Esophagus (tissue), 2 donors: ENCODE data around the gene SLC6A9. TPM values are rescaled to one million over a fixed set of nuclear protein-coding genes. Genes with fewer than 3 reads are reported as not detected.

Experiments used
- H3K27ac ChIP-seq, 2 donors: one replicate each; pipeline ENCODE4 v1.5.1; 2013; ENCODE audit warnings: low read depth in 2 of 2, mild to moderate bottlenecking in 2 of 2, inconsistent platforms in 1 of 2, low read length in 1 of 2, moderate library complexity in 1 of 2
- H3K27me3 ChIP-seq, 2 donors: one replicate each; pipeline ENCODE4 v1.6.1; 2013; ENCODE audit warnings: low read length in 2 of 2, control low read depth in 1 of 2, mild to moderate bottlenecking in 1 of 2; ENCODE audit not compliant: insufficient read depth in 2 of 2, control insufficient read depth in 1 of 2
- H3K36me3 ChIP-seq, 2 donors: one replicate each; pipeline ENCODE4 v1.6.1; 2013; ENCODE audit warnings: low read length in 1 of 2; ENCODE audit not compliant: control insufficient read depth in 2 of 2, insufficient read depth in 2 of 2
- H3K4me1 ChIP-seq, 2 donors: one replicate each; pipeline ENCODE4 v1.6.1; 2013; ENCODE audit warnings: low read length in 1 of 2; ENCODE audit not compliant: control insufficient read depth in 2 of 2, insufficient read depth in 2 of 2
- H3K4me3 ChIP-seq, 2 donors: one replicate each; pipeline ENCODE4 v1.5.1; 2013; ENCODE audit warnings: low read length in 2 of 2, mild to moderate bottlenecking in 2 of 2, low read depth in 1 of 2, moderate library complexity in 1 of 2
- H3K9me3 ChIP-seq, 2 donors: one replicate each; pipeline ENCODE4 v1.6.1; 2013; ENCODE audit warnings: mild to moderate bottlenecking in 2 of 2, low read depth in 1 of 2, low read length in 1 of 2, moderate library complexity in 1 of 2; ENCODE audit not compliant: control insufficient read depth in 2 of 2, insufficient read depth in 1 of 2
- WGBS, 2 donors: extraction: QIAGEN DNeasy Blood & Tissue Kit; methylation state at CpG; one replicate each; pipeline ENCODE4 v1.1.7; 2013; 5-methylcytosine and 5-hydroxymethylcytosine counted together
- polyA plus RNA-seq, 2 donors: library from polyadenylated mRNA; stranded (reverse); fragments of 200-250 nt; gene quantifications; one replicate each; pipeline ENCODE4 v1.2.3, GENCODE V29; 2013
- donor health status: healthy with polysubstance abuse.
- donor health status: Bipolar disorder and iron deficiency.

Gene SLC6A9
- polyA plus RNA-seq, 2 donors: 13.8 to 22.8 TPM

DNA sequence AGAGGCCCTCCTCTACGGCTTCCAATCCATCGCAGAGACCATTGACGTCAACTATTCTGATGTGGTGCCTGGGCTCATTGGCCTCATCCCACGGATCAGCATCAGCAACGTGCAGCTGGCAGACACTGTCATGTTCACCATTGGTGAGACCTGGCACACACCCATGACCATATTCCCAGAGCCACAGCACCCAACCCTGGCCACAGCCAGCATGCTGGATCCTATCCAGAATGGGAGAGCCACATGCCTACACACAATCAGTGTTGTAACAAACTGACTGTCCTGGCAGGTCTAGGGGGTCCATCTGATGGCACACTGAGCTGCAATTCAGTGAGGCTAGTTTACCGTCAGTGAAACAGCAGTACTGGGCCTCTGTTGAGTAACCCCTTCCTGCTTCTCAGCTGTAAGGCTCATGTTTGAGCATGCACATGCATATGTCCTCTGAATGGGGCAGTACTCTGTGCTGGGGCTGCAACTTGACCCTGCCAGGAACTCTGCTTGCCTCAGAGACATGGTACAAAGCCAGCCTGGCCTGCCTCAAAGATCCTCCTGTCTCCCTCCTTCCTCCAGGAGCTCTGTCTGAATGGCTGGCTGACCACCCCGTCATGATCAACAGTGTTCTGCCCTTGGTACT lies 73.7 kb downstream of the SLC6A9 start:
- Histone ChIP-seq H3K36me3 (peaks cover 26 to 40% of the 10 kb centered on the region in 2 donors), H3K27ac (no peak overlapping the region), H3K27me3 (no peaks in the 10 kb centered on the region), H3K9me3 (no peaks in the 10 kb centered on the region), H3K4me1 (peaks cover 0 to 4% of the 10 kb centered on the region in 2 donors), H3K4me3 (no peak overlapping the region)
- WGBS, 2 donors: 85% methylated on average over 7 of the region's 7 CpGs

DNA sequence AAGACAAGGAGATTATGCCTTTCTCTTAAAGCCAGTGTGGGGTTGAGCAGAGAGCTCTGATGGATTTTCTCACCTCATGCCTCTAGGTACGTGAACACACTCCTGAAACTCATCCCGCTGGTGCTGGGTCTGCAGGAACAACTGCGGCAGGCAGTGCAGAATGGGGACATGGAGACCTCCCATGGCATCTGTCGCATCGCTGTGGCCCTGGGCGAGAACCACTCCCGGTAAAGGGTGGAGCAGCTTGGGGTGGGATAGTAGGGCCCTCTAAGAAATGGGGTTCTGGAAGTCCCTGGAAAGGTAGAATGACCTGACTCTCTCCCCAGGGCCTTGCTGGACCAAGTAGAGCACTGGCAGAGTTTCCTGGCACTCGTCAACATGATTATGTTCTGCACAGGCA lies 75.0 kb downstream of the SLC6A9 start:
- H3K4me1 ChIP-seq: peaks cover 0 to 4% of the 10 kb centered on the region in 2 donors
- H3K27me3 ChIP-seq: no peaks in the 10 kb centered on the region
- H3K36me3 ChIP-seq: peaks cover 20 to 39% of the 10 kb centered on the region in 2 donors
- H3K9me3 ChIP-seq: no peaks in the 10 kb centered on the region
- H3K27ac ChIP-seq: no peak overlapping the region
- no peak overlapping the region for H3K4me3 ChIP-seq
- WGBS, 2 donors: 94 to 96% methylated on average over 8 of the region's 8 CpGs

DNA sequence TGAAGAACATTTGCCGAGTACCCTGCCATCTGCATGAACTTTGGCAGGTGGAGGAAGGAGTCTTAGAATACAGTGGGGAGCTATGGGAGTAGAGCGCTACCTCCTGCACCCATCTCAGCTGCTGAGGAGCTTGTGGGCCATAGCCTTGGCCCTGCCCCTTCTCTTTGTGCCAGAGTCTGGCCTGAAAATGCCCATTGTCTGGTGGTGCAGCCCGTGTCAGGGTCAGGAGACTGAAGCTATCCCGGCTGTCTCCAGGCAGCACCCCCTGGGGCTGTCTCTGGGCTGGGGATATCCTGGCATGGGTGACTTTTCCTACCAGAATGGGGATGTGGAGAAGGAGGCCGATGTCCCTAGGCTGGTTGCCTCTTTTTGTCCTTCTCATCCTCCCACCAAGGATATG lies 77.2 kb downstream of the SLC6A9 start:
- H3K27ac ChIP-seq: no peak overlapping the region
- peaks cover 15 to 35% of the 10 kb centered on the region in 2 donors for H3K36me3 ChIP-seq
- 89 to 93% methylated on average over 5 of the region's 5 CpGs for WGBS, 2 donors
- no peaks in the 10 kb centered on the region for H3K9me3 ChIP-seq
- H3K4me3 ChIP-seq: no peak overlapping the region
- H3K27me3 ChIP-seq: no peaks in the 10 kb centered on the region
- H3K4me1 ChIP-seq: peaks cover 0 to 7% of the 10 kb centered on the region in 2 donors

DNA sequence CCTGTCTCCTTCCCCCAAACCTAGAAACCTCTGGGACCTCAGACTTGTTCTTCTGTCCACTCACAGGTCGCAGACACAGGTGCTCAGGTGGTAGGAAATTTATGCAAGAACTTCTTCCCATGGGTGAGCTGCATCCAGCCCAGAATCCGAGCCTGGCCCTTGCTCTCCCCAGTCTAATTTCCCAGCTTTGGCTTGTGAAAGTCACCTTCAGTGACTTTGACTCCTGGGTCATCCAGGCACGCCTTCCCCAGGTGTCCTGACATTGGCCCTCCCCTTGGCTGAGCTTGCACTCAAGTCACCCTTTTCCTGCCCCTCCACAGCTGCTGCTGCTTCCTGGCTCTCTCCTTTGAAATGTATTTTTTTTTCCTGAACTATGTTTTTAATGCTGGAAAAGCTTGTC lies 77.9 kb downstream of the SLC6A9 start:
- Histone ChIP-seq H3K27ac (peak overlapping the region in 1 of 2 donors; percentile 71), H3K27me3 (no peaks in the 10 kb centered on the region), H3K4me3 (no peak overlapping the region), H3K4me1 (peaks cover 4 to 10% of the 10 kb centered on the region in 2 donors), H3K36me3 (peaks cover 10 to 29% of the 10 kb centered on the region in 2 donors), H3K9me3 (no peaks in the 10 kb centered on the region)
- WGBS, 2 donors: 71 to 82% methylated on average over 3 of the region's 3 CpGs

DNA sequence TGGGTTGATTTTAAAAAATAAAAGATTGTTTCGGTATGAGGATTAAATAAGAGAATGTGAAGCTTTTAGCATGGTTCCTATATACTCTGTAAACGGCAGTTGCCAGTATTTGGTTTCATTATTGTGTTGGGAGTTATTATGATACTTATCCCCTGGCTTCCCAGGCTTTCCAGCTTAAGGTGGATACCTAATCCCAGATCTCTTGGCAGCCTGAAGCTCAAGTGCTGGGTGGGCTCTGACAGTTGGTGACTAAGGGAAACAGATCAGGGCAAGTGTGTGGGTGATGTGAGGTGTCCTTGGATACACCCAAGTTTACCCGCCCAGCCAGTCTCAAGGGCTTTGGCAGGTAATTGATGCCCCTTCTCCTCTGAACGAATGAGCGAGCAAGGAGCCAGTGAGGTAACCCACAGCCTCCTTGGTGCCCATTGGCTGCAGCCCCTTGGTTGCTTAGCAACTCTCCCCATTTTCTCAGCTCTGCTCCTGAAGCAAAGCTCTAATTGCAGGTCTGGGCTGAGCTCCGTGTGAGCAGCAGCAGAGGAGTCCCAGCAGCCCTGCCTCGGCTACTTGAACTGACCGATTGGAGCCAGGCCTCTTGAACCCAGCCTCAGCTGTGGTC lies 78.4 kb downstream of the SLC6A9 start:
- H3K27me3 ChIP-seq: no peaks in the 10 kb centered on the region
- H3K36me3 ChIP-seq: peaks cover 9 to 26% of the 10 kb centered on the region in 2 donors
- H3K4me1 ChIP-seq: peaks cover 8 to 15% of the 10 kb centered on the region in 2 donors
- WGBS, 2 donors: 51 to 60% methylated on average over 8 of the region's 8 CpGs
- H3K27ac ChIP-seq: peak overlapping the region in 1 of 2 donors; percentile 71
- H3K4me3 ChIP-seq: no peak overlapping the region
- no peaks in the 10 kb centered on the region for H3K9me3 ChIP-seq

DNA sequence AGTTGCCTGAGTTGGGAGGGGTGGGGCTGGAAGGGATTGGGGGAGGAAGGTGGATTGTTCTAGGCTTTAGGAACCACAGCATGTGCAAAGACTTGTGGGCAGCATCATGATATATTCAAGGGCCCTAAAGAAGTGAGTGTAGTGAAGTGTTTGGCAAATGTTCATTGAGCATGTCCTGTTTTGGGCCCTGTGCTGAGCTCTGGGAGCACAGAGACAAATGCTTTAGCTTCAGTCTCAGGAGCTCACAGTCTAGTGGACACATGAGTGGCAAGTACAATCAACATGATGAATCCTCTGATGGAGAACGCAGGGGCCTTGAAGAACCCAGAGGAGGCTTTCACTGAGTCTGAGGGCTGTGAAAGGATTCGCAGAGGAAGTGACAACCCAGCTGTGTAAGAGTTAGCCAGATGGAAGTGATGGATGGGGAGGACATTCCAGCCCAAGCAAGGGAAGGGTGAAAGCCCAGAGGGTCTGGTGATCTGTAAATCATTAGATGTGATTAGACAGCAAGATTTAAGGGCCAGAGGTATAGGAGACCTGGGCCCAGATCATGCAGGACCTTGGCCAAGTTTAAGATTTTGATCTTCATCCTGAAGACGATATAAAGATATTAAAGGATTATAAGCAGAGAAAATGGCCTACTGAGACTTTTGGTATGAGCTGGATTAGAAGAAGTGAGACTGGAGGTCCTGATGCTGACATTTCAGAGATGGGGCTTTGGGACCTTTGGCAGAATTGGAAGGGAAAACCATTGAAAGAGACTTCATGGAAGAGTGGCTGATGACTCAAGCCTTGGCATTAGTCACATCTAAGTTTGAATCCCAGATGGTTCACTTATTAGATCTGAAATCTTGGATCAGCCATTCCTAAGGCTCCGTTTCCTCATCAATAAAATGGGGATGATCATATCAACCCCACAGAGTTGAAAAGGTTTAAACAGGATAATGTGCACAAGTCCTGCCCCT lies 80.0 kb downstream of the SLC6A9 start:
- H3K4me1 ChIP-seq: peaks cover 13 to 21% of the 10 kb centered on the region in 2 donors
- WGBS, 2 donors: 88 to 90% methylated on average over 4 of the region's 4 CpGs
- no peaks in the 10 kb centered on the region for H3K9me3 ChIP-seq
- peaks cover 0 to 11% of the 10 kb centered on the region in 2 donors for H3K36me3 ChIP-seq
- H3K27ac ChIP-seq: no peak overlapping the region
- H3K4me3 ChIP-seq: no peak overlapping the region
- H3K27me3 ChIP-seq: no peaks in the 10 kb centered on the region

DNA sequence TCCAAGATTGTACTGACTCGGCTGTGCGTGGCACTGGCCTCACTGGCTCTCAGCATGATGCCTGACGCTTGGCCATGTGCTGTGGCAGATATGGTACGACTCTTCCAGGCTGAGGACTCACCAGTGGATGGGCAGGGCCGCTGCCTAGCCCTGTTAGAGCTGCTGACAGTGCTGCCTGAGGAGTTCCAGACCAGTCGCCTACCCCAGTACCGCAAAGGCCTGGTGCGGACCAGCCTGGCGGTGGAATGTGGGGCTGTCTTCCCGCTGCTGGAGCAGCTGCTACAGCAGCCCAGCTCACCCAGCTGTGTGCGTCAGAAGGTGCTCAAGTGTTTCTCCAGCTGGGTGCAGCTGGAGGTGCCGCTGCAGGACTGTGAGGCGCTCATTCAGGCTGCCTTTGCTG lies 81.6 kb downstream of the SLC6A9 start:
- H3K27me3 ChIP-seq: no peaks in the 10 kb centered on the region
- H3K4me1 ChIP-seq: peaks cover 13 to 21% of the 10 kb centered on the region in 2 donors
- H3K4me3 ChIP-seq: no peak overlapping the region
- H3K36me3 ChIP-seq: peaks cover 0 to 9% of the 10 kb centered on the region in 2 donors
- 89% methylated on average over 13 of the region's 13 CpGs for WGBS, 2 donors
- no peaks in the 10 kb centered on the region for H3K9me3 ChIP-seq
- no peak overlapping the region for H3K27ac ChIP-seq

DNA sequence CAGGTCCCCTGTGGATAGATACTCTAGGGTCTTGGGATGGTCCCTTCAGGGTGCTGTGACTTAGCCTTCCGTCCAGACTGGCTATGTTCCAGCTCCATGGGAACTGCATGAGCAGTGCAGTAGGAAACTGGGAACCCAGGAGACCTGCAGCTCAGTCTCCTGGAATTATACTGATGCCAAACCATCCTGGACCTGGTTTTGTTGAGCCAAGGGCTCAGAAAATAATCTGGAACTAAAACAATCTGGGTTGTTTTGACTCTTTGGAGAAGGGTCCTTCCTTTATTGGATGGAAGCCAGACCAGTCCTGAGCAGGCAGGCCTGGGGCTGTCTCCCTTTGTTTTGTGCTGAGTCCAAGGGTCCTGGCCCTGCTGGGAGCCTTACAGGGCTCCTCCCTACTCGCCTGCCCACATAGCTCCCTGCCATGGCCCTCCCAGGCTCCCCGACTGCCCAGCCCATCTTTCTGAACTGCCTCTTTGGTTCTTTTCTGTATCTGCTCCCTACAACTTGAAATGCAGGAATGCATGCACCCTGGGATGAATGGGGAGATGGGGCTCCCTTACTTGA lies 83.3 kb downstream of the SLC6A9 start:
- Histone ChIP-seq H3K27me3 (no peaks in the 10 kb centered on the region), H3K4me1 (peaks cover 13 to 20% of the 10 kb centered on the region in 2 donors), H3K9me3 (no peaks in the 10 kb centered on the region), H3K27ac (no peak overlapping the region), H3K36me3 (peaks cover 0 to 9% of the 10 kb centered on the region in 2 donors), H3K4me3 (peak overlapping the region; percentile 80 to 82)
- 22 to 35% methylated on average over 3 of the region's 3 CpGs for WGBS, 2 donors
